Caco-2 (cell line): ENCODE data around the gene HINT3. TPM values are rescaled to one million over a fixed set of nuclear protein-coding genes. Genes with fewer than 3 reads are reported as not detected.
A peak's percentile ranks its signal among the peaks of the same experiment; 100 is the strongest.

ENCODE experiments used
- BruUV-seq: library from RNA; stranded (reverse); fragments of 400-500 nt; replicated peaks from 2 replicates; lab custom pipeline; 2021; lab: Mats Ljungman, UMichigan
- CTCF ChIA-PET: fragments of 300-600 bp; sonication (Branson Sonifier 250); formaldehyde crosslinking; loops from one replicate; lab custom pipeline; 2022; ENCODE audit warnings: antibody characterized with exemption; lab: Charles Lee
- POLR2A ChIA-PET: fragments of 300-600 bp; sonication (Branson Sonifier 250); formaldehyde crosslinking; loops from one replicate; lab custom pipeline; 2022; ENCODE audit warnings: antibody characterized with exemption; lab: Charles Lee
- DNase-seq, 2 experiments: peaks; one replicate each; pipeline versions ENCODE4 v3.0.0 to v3.0.0-alpha.2; 2020 to 2022
- H3K27me3 ChIP-seq: replicated peaks from 2 replicates; pipeline ENCODE4 v1.6.0; 2011; ENCODE audit warnings: low read length; ENCODE audit not compliant: control insufficient read depth, insufficient read depth
- H3K36me3 ChIP-seq: 2 replicates; pipeline ENCODE4 v1.5.1; 2011; ENCODE audit warnings: low read length; ENCODE audit not compliant: control insufficient read depth, insufficient read depth
- H3K4me1 ChIP-seq: fragments of 250-450 bp; sonication (Bioruptor Pico); 2 replicates; pipeline ENCODE4 v1.5.1; 2020; ENCODE audit warnings: mild to moderate bottlenecking
- H3K4me3 ChIP-seq: 2 replicates; pipeline ENCODE4 v1.5.1; 2011; ENCODE audit warnings: low read depth, mild to moderate bottlenecking, control low read depth, low read length
- H3K9me3 ChIP-seq: fragments of 250-450 bp; sonication (Bioruptor Pico); 2 replicates; pipeline ENCODE4 v1.5.1; 2020; ENCODE audit warnings: mild to moderate bottlenecking, moderate library complexity
- H3K27ac Mint-ChIP-seq: one replicate; pipeline ENCODE4 v1.8.0; 2022; ENCODE audit warnings: mixed read lengths; ENCODE audit not compliant: unreplicated experiment
- H3K27me3 Mint-ChIP-seq: one replicate; pipeline ENCODE4 v1.8.0; 2022; ENCODE audit warnings: mixed read lengths; ENCODE audit not compliant: insufficient read depth, unreplicated experiment
- H3K36me3 Mint-ChIP-seq: one replicate; pipeline ENCODE4 v1.8.0; 2022; ENCODE audit warnings: mild to moderate bottlenecking, mixed read lengths; ENCODE audit not compliant: insufficient read depth, unreplicated experiment
- H3K4me1 Mint-ChIP-seq: one replicate; pipeline ENCODE4 v1.8.0; 2022; ENCODE audit warnings: low read depth, mixed read lengths; ENCODE audit not compliant: unreplicated experiment
- H3K4me3 Mint-ChIP-seq: one replicate; pipeline ENCODE4 v1.8.0; 2022; ENCODE audit warnings: mild to moderate bottlenecking, moderate library complexity, mixed read lengths; ENCODE audit not compliant: unreplicated experiment
- H3K9me3 Mint-ChIP-seq: one replicate; pipeline ENCODE4 v1.8.0; 2022; ENCODE audit warnings: mixed read lengths; ENCODE audit not compliant: unreplicated experiment
- CTCF ChIP-seq, 2 experiments: fragments of 200-600 bp in 1 of 2; IDR thresholded peaks; 1 replicate in 1 of 2; 2 replicates in 1 of 2; pipeline versions ENCODE4 v1.5.1 to v1.8.0; 2011 to 2022; ENCODE audit warnings: antibody characterized with exemption in 1 of 2, control low read depth in 1 of 2, inconsistent platforms in 1 of 2, low read depth in 1 of 2, low read length in 1 of 2, mild to moderate bottlenecking in 1 of 2, moderate library complexity in 1 of 2; ENCODE audit not compliant: insufficient read depth in 1 of 2, severe bottlenecking in 1 of 2, unreplicated experiment in 1 of 2
- intact Hi-C: fragments of 100-400 bp; cut with micrococcal nuclease; formaldehyde crosslinking; loops from one replicate; pipeline ENCODE4 v1.10.0; 2022; ENCODE audit not compliant: unreplicated experiment
- total RNA-seq: library from RNA; stranded (reverse); gene quantifications from 2 replicates; pipeline ENCODE4 v1.2.3, GENCODE V29; 2022

HINT3 gene
- total RNA-seq, 1 experiment from 2014 or later, result 24.6 TPM

- no peak for TF ChIP-seq CTCF (IDR thresholded peaks at IDR 0.05; ENCODE audit: insufficient read depth in 1 of 2, low read depth in 1 of 2, low read length in 1 of 2, severe bottlenecking in 1 of 2, unreplicated experiment in 1 of 2)
- CTCF ChIA-PET, result interaction anchor here (1.2 kb wide), 1 partner anchor 44 kb away, joined by 3 read pairs; no protein-coding TSS in a partner anchor
- POLR2A ChIA-PET, result no interaction called here
- Mint-ChIP-seq H3K4me3 (no peak overlapping the region), H3K27ac (no peak overlapping the region), H3K27me3 (no peaks in the 10 kb centered on the region), H3K4me1 (peaks cover 46% of the 10 kb centered on the region), H3K36me3 (peaks cover 74% of the 10 kb centered on the region), H3K9me3 (no peaks in the 10 kb centered on the region)
- Histone ChIP-seq H3K36me3 (no peaks in the 10 kb centered on the region; the same call in 1 of the 2 replicates), H3K4me3 (no peak overlapping the region), H3K9me3 (no peaks in the 10 kb centered on the region), H3K27me3 (no peaks in the 10 kb centered on the region), H3K4me1 (peaks cover 34% of the 10 kb centered on the region)
- intact Hi-C loops, result no loop called here
- no peak for DNase-seq
- no TSS peak for BruUV-seq
These were observed 43.4 kb upstream of the HINT3 start for GRCh38 chr6:125913145-125913544.

- DNase-seq, result no peak
- H3K4me1 Mint-ChIP-seq, result peaks cover 53% of the 10 kb centered on the region
- intact Hi-C loops, result no loop called here
- Histone ChIP-seq H3K4me1 (peaks cover 39% of the 10 kb centered on the region), H3K36me3 (no peaks in the 10 kb centered on the region; the same call in 1 of the 2 replicates), H3K9me3 (no peaks in the 10 kb centered on the region), H3K27me3 (no peaks in the 10 kb centered on the region), H3K4me3 (no peak overlapping the region)
- H3K9me3 Mint-ChIP-seq, result no peaks in the 10 kb centered on the region
- no TSS peak for BruUV-seq
- POLR2A ChIA-PET, result no interaction called here
- H3K36me3 Mint-ChIP-seq, result peaks cover 75% of the 10 kb centered on the region
- no peak for TF ChIP-seq CTCF (IDR thresholded peaks at IDR 0.05; ENCODE audit: insufficient read depth in 1 of 2, low read depth in 1 of 2, low read length in 1 of 2, severe bottlenecking in 1 of 2, unreplicated experiment in 1 of 2)
- H3K27me3 Mint-ChIP-seq, result no peaks in the 10 kb centered on the region
- H3K4me3 Mint-ChIP-seq, result no peak overlapping the region
- CTCF ChIA-PET, result interaction anchor here (0.8 to 1.2 kb wide), 3 partner anchors 14 to 43 kb away, joined by 3 read pairs; partner anchors contain the start of gene HINT3
- no peak overlapping the region for H3K27ac Mint-ChIP-seq
These were observed 42.7 kb upstream of the HINT3 start for GRCh38 chr6:125913864-125914351.

- no peaks in the 10 kb centered on the region for H3K9me3 Mint-ChIP-seq
- ChIA-PET POLR2A (interaction anchor here (0.7 to 1.3 kb wide), 4 partner anchors 16 to 93 kb away, joined by 3 to 14 read pairs (median 6); partner anchors contain the start of gene TRMT11), CTCF (interaction anchor here (0.6 to 2.9 kb wide), 5 partner anchors 12 to 141 kb away, joined by 3 to 12 read pairs (median 6); partner anchors contain the start of gene HINT3)
- peaks cover 6% of the 10 kb centered on the region for H3K36me3 ChIP-seq
- peaks cover 52% of the 10 kb centered on the region for H3K4me1 Mint-ChIP-seq
- H3K4me3 Mint-ChIP-seq, result peak overlapping the region; percentile 73
- no peaks in the 10 kb centered on the region for H3K27me3 Mint-ChIP-seq
- no peaks in the 10 kb centered on the region for H3K27me3 ChIP-seq
- no peak for DNase-seq
- no TSS peak for BruUV-seq
- peak overlapping the region; percentile 92 for H3K27ac Mint-ChIP-seq
- intact Hi-C loops, result loop anchor here (2.0 to 5.0 kb wide), 2 partner anchors 39 to 61 kb away; partner anchors contain the start of gene HINT3
- H3K9me3 ChIP-seq, result no peaks in the 10 kb centered on the region
- no peak for TF ChIP-seq CTCF (IDR thresholded peaks at IDR 0.05; ENCODE audit: insufficient read depth in 1 of 2, low read depth in 1 of 2, low read length in 1 of 2, severe bottlenecking in 1 of 2, unreplicated experiment in 1 of 2)
- peaks cover 87% of the 10 kb centered on the region for H3K36me3 Mint-ChIP-seq
- H3K4me3 ChIP-seq, result no peak overlapping the region; the same call in 1 of the 2 replicates
- peaks cover 44% of the 10 kb centered on the region for H3K4me1 ChIP-seq
These were observed 38.3 kb upstream of the HINT3 start for GRCh38 chr6:125918230-125918629.
